Inflammatory macrophage treated with lipopolysaccharide for 1 hour (primary cell): Measurements from ENCODE around the gene ELAVL2.

Experiments
- DNase-seq, 2 donors: peaks; one replicate each; pipeline ENCODE4 v3.0.0-alpha.2; 2020 to 2022

The ELAVL2 gene

GRCh38 chr9:23658376-23659258 is 167.4 kb downstream of the ELAVL2 start:
- DNase-seq, result no peak

DNA sequence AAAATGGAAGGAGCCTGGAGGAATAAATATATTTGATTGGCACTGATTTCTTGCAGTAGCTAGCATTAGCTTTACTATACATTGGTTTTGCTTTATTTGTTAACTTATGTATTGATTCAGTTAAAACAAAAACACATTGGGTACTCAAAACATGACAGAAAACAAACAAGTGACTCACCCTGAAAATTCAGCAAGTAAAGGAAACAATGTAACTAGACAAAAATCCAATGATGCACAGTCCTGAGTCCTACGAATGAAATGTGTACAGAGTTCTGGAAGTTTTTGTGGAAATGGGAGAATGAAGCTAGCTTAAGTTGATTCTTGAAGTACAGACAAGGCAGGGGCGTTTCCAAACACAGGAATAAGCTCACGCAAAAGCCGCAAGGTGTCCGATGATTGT is 175.0 kb downstream of the ELAVL2 start:
- DNase-seq, result no peak

GRCh38 chr9:23648651-23649050 is 177.4 kb downstream of the ELAVL2 start:
- DNase-seq, result no peak

GRCh38 chr9:23644896-23645295 is 181.1 kb downstream of the ELAVL2 start:
- no peak for DNase-seq

- DNase-seq, result no peak
Measured at GRCh38 chr9:23644326-23644725, 181.7 kb downstream of the ELAVL2 start.

DNA sequence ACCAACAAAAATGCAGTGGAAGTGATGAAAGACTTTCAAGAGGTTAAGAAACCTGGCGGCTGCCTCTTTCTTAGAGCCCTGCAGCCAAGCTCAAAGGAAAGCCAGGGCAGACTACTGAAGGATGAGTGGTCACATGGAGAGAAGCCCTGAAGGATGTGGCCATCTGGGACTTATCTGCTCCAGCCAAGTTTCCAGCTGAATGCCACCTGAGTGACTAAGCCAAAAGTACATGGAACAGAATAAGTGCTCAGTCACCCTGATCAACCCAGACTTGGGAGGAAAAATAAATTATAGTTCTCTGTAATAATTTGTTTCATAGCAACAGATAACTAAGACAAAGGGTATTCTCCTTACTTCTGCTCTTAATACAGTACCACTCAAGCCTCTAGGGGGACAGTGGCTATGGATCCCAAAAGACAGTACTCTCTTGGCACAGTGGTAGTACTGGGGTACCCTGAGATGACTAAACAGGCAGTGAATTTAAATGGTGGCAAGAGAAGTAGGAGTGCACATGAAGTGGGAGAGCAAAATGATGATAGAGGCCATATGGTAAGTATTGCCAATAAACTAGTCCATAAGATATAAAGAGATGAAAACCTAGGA is 182.3 kb downstream of the ELAVL2 start:
- no peak for DNase-seq
